NCI-H345 treated with DMSO at 0.1 percent for 48 hours (cell line): ENCODE measurements around the gene MEGF6.

Experiments used
- DNase-seq: peaks from one replicate; lab custom pipeline; 2025; ENCODE audit not compliant: unreplicated experiment; lab: John Stamatoyannopoulos, UW

MEGF6 gene

DNA sequence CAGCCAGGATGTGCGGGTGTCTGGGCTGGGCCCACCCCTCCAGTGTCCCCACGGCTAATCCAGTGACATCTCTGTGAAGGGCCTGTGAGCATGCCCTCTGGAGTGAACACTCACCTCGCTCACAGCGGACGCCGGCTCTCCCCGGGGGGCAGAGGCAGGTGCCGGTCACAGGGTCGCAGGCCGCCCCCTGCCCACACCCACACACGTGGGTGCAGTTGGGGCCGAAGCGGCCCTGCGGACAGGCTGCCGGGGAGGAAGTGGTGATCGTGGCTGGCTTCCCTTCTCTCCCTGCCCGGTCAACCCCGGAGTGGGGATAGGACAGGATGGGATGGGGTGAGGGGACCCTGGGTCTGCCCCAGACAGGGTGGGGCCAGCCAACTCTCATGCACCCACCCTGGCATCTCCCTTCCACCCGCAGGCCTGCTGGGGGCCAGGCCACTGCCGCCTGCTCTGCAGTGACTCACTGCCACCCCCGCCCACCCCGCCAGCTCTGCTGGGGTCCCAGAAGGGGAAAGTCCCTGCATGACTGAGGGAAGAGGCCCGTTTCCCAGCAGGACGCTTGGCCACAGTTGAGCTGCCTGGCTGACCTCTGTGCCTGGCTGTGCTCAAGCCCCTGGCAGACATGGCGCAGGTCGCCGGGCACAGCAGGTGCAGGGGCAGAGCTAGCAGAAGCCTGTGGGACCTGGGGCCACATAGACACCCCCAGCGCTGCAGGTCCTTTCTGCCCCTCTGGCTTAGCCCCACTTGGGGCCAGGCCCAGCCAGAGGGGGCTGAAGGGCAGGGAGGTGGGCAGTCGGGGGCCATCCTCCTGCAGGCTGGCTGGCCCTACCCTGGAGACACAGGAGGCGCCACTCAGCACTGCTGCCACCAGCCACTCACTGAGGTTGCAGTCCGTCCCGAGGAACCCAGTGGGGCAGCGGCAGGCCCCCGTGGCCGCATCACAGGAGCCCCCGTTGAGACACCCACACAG, 115.2 kb downstream of the MEGF6 start:
- no peak for DNase-seq

DNA sequence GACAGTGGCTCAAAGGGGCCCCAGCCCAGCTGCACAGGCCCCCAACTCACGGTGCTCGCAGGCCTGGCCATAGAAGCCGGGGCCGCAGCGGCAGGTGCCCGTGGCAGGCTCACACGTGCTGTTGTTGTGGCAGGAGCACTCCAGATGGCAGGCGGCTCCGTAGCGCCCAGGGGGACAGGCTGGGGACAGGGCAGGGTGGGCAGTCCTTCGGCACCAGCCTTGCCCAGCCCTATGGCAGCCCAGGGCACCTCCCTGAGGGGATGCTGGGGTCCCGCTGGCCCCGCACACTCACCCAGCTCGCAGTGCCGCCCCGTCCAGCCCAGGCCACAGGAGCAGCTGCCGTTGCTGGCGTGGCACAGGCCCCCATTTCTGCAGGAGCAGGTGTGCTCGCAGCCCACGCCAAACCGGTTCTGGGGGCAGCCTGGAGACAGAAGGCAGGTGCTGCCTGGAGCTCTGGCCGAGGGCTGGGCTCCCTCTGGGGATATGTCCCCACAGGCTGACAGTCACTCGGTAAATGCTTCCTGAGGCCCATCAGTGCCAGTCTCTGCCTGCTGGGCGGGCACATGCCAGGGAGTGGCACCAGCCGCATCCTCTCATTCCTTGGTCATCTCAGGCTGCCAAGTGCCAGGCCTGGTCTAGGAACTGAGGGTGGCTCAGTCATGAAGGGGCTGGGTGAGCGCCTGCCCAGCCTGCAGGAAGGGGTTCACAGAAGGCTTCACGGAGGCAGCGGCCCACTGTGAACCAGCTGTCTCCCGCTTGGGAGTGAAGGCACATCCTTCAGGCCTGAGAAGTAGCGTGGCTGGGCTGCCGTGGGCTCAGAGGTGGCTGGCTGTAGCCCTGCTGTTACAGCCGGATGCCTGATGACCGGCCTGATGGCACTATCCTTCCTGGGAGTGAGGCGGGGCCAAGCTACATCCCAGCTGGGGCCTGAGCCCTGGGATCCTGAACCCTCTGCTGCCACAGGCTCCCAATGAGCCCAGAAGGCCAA, 116.7 kb downstream of the MEGF6 start:
- DNase-seq: peak; percentile 35

DNA sequence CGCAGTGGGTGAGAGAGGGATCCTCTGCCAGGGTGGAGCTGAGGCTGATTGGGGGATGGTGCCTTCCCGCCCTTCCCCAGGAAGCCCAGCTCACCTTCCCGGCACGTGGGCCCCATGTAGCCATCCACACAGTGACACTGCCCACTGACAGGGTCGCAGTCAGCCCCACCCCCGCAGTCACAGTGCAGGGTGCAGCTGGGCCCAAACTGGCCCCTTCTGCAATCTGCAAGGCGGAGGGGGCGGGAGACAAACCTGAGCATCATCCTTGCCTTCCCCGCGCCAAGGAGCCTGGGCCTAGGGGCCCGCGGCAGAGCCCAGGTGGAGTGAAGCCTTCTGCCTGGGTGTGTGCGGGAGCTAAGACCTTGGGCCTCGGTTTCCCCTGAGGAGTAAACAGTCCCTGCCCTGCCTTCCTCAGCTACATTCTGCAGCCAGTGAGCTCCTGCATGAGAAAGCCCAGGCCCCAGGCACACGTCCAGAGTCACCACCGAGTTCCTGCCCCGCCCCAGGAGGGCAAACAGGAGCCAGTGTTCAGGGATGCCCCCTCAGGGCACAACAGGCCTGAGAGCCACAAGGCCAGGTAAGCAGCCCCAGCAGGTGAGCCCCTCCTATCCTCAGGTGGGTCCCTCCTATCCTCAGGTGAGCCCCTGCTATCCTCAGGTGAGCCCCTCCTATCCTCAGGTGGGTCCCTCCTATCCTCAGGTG, 118.6 kb downstream of the MEGF6 start:
- DNase-seq: no peak

DNA sequence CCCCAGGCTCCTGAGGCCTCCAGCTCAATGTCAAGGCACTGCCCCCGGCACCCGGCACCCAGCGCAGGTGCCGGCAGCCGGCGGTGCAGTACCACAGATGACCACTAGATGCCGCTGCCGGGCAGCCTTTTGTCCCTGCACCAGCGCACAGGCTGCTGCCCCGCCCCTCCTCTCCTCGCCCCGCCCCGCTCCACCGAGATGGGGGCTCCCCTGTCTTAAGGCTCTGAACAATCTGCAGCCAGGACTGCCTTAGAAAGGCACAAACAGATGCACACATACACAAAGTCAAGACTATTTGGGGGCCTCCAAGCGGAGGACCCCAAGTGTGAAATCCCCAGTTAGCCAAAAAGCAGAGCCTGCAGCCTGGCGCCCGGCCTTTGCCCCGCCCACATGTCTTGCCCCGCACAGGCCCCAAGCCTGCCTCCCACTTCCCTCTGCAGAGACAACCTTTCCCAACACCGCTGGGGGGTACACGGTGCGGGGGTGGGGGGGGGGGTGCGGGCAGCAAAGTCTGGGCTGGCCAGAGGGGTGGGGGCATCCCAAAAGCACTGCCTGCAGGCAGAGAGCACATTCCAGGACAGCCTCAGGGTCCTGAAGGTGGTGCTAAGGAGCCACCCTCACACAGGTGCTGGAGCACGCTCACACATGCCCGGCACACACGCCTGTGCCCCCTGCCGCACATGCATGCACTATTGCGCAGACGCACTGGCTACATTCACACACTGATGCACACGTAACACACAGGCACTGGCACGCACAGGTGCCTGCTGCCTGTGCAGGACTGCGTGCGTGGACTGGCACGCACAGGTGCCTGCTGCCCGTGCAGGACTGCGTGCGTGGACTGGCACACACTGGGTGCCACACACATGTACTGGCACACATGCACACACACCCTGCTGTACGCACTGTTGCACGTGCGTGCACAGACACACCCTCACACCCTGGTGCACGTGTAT, 119.7 kb downstream of the MEGF6 start:
- peak; percentile 55 for DNase-seq

DNA sequence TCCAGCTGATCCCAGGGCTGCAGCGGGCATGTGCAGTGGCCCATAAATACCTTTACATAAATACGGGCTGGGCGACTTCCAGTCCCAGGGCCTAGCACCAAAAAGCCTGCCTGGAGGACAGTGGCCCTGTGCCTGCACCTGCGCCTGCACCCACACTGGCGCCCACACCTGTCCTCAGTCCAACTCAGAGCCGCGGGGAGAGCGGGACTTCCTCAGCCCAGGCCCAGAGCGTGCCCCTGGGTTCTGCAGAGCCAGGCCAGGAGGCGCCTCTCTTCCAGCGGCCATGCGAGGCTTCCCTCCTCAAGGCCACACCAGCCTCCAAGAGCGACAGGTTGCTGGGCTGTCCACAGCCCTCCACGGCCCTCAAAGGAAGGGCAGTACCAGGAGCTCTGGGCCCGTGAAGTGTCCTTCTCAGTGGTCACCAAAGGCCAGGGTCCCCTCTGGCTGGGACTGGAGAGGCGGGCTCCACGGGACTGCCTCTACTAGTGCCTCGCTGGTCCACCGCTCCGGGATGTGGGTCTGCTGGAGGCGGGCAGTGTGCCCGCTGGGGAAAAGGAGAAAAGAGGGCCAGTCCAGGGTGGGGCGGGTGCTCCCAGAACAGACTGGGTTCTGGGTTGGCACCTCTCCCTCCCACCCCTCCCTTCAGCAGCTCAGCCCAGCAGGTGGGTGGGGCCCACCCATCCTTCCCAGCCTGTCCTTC, 121.1 kb downstream of the MEGF6 start:
- no peak for DNase-seq

DNA sequence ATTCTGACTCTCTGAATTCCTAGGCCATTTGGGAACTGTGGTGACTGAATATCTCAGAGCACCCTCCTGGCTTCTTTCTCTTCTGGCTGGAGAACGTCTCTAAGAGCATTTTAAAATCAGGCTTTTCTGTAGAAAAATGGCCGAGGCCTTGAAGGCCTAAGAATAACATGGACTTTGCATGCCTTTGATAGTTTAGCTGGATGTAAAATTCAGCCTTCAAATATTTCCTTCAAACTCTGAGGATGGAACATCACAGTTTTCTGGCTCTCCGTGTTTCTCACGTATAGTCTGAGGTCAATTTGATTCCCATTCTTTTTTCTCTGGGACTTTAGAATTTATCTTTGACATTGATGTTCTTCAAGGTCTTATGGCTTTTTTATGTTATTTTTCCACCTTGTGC, 122.9 kb downstream of the MEGF6 start:
- no peak for DNase-seq

DNA sequence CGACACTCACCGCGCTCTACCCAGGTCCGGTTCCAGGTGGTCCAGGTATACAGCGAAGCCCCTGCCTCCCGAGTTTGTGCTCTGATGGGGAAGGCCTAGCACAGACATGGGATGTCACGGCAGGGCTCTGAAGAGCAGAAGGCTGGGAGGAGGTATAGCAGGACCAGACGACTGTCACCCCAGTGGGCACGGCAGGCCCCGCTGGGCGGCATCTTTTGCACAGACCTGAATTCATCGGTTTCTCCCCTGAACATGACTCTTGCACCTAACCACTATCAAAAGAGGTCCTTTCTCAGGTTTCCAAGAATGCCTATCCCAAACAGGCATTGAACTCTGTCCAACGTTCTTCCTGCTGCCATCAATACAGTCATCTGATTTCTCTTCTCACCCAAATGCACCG, 126.3 kb downstream of the MEGF6 start:
- DNase-seq: no peak

DNA sequence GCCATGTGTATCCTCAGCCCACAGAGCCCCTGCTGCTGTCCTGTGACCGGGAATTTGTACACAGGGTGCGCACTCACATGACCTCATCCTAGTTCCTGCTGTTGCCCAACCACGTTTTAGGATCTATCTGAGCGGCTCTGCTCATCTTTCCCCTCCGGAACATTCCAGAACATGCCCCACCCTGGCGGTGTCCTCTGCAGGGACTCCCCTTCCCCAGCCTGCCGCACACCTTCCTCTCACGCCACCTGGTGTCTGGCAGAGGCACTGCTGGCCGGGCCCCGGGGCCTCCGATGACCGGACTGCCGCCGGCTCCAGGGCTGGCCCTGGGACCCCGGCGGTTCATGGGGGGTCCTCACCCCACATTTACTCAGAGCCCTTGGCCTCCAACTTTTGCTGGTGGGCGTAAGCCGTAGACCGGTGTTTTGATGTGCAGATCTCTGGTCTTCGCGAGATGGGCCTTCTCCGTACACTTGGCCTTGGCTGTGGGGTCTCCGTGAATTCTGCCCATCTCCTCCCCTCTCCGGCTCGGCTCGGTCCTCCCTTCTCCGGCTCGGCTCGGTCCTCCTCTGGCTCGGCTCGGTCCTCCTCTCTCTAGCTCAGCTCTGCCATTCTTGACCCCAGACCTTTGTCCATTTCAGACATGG, 127.4 kb downstream of the MEGF6 start:
- no peak for DNase-seq

DNA sequence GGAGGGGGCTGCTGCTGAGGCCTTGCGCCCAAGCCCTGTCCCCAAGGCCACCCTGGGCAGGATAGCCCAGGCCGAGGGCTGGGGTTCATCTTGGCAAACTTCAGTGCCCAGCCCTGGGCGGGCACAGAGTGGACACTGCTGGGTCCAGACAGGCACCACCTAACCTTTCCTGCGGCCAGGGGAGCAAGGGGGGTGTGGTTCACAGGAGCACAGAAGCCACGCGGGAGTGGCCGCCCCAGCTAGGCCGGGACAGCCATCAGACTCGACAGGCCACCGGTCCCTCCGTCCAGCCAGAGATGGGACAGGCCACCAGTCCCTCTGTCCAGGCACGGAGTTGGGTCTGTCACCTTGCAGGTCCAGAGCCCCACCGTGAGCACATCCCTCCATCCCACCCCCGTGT, 127.9 kb downstream of the MEGF6 start:
- DNase-seq: no peak

DNA sequence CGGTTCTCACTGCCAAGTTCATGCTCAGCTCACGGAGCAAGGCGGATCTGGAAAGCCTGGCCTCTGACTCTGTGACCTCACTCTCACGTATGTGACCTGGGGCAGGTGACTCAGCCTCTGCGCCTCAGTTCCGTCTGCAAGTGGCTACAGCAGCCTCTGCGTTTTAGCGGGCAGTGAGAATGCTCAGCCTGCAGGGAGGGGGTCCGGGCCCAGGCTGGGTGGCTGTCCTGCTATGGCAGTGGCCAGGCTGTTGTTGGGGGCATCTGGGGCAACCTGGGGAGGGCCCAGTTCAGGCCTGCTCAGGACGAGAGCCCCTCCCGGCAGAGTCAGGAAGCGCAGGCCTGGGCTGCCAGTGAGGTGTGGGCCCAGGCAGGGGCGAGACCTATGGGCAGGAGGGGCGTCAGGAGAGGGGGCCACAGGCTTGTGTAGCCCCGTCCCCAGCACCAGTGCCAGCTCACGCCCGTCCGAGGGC, 128.9 kb downstream of the MEGF6 start:
- no peak for DNase-seq

DNA sequence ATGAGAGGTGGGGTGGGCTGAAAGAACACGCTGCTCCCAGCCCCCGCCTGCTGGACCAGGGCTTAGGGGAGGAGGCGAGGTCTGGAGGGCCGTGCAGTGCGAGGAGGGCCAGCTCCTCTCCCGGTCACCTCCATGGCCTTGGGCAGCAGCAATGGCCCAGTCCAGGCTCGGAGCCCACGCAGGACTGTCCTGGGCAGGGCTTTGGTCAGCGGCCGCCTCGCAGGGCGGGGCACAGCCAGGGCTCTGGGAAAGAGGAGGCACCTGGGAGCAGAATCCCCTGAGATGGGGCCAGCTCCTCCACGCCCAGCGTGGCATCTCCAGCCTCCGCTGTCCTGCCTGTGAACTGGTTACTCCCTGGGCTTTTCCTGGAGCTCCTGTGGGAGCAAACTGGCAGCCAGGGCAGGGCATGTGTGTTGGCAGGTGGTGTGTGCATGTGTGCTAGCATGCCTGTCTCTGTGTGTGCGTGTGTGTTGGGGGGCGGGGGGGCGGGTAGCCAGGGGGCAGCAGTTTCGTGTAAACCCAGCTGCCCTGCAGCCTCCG, 129.4 kb downstream of the MEGF6 start:
- DNase-seq: no peak

DNA sequence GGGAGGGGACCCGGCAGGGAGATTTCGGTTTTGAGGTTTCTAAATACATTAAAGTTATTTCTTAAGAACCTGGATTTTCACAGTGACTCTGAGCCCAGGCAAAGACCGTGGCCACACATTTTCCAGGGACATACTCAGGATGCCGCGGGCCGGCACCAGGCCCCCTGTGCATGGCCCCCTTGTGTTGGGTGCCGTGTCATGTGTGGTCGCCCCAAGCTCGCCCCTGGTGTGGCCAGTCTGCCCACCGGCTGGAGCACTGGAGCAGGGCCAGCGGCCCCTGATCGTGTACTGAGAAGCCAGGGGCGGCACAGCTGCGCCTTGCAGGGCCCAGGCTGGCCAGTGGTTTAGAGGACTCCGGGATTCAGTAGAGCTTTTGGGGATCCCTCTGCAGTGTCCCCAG, 130.3 kb downstream of the MEGF6 start:
- DNase-seq: no peak

DNA sequence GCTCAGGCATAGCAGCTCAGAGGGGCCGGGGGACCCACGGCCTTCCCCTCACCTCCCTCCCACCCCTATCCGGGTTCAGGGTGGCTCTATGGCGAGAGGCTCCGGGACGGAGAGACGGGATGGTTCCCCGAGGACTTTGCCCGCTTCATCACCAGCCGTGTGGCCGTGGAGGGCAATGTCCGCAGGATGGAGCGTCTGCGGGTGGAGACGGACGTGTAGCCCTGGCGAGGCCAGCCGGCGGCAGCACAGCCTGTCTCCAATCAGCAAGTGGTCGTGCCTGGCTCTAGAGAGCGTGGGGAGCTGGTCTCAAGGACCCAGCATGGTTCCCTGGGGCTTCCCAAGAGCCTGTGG, 131.0 kb downstream of the MEGF6 start:
- DNase-seq: no peak

DNA sequence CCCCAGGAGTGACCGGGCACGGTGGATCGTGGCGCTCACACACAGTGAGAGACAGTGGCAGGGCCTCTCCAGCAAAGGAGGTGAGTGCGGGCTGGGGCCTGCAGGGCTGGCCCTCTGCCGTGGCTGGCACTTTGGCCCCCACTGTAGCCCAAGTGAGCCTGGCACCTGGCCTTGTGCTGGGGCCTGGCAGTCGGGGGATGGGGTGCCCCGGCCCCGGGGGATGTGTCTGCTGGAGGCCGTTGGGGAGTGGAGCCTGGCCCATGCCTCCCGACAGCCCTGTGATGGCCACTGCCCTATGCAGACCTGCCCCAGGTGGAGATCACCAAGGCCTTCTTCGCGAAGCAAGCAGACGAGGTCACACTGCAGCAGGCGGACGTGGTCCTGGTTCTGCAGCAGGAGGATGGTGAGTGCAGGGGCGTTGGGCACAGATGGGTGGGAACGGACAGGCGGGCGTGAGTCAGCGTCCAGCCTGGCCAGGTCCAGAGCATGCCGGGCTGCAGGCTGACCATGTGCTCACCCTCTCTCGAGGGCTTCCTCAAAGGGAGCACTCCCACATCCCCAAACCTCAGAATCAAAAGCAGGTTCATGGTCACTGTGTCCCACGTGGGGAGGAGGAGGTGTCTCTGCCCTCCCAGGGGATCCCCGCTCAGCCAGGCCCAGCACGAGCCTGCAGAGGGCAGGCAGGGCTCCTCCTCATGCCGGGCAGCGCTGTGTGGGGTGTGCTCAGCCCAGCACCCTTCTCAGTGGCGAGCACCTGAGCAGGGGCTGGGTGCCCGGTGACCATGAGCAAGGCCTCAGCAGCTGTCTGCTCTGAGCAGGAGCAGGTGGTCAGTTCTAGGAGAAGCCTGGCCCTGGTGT, 131.6 kb downstream of the MEGF6 start:
- no peak for DNase-seq

DNA sequence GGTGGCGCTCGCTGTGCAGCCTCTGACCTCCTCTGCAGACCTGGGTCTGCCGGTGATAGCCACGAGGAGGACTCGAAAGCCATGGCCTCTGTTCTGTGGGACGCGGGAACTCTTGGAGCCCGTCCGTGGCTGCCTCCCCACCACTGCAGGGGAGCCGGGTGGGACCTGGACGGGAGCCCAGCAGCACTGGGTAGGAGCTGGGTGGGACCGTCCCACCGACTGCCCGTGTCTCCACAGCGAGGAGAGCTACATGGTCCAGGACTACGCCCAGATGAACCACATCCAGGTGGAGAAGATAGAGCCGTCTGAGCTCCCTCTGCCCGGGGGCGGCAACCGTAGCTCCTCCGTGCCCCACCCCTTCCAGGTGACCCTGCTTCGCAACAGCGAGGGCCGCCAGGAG, 133.1 kb downstream of the MEGF6 start:
- no peak for DNase-seq

DNA sequence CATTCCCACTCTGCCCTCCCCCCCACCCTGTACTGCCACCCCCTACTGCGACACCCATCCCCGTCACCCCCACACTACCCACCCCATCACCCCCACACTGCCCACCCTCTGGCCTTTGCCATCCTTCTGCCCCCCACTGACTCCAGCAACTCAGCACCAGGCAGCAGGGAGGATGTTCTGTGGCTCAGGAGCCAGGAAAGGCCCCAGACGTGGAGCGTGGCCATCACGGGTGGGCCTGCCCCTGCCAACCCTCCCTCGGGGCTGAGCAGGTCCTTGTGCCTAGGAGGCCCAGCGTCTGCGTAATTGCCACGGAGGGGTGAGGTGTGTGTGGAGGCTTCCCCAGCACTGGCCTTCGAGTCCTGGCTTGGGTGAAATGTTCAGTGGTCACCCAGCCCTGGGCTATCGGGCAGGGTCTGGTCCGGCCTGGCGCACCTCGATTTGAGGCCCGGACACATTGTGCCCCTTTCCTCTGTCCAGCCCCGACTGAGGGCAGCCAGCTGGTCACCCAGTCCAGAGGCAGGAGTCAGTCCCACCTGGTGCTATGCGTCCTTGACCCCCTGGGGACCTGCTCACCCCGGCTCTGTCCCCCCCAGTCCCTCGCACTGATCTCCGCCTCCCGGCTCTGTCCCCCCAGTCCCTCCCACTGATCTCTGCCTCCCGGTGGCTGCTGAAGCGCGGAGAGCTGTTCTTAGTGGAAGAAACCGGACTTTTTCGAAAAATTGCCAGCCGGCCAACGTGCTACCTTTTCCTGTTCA, 133.9 kb downstream of the MEGF6 start:
- no peak for DNase-seq

DNA sequence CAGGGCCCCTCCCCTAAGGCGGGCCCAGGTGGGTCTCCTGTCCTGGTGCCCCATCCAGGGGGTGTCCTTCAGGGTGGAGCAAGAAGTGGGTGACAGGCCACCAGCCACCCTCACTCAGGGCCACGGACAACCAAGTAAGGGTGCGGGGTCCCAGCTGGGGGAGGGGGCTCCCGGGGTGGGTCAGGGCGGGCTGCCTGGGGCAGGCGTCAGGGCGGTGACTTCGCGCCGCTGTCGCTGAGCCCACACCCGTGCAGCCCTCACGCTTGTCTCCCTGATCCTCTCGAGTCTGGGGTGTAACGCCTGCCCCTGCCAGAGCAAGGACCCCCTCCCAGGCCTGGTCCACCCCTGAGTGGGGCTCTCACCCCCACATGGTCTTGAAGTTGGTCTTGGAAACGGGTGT, 134.6 kb downstream of the MEGF6 start:
- no peak for DNase-seq
